ENCODE data around the gene ARHGAP4.

The ARHGAP4 gene

GRCh38 chrX:153876112-153876491 lies 50.0 kb downstream of the ARHGAP4 start:
- FAIRE-seq, result no peak
- no peak for DNase-seq (ENCODE audit: insufficient read length, low spot score)
- no peak for TF ChIP-seq POLR2A (IDR thresholded peaks at IDR 0.05; ENCODE audit: low read depth, low read length)

- FAIRE-seq (no peak), DNase-seq (ENCODE audit: insufficient read length, low spot score) (no peak)
- TF ChIP-seq POLR2A (IDR thresholded peaks at IDR 0.05; ENCODE audit: low read depth, low read length), result no peak
These were observed 50.5 kb downstream of the ARHGAP4 start for GRCh38 chrX:153875391-153876111.

- peak; percentile 20 for FAIRE-seq
- no peak for TF ChIP-seq POLR2A (IDR thresholded peaks at IDR 0.05; ENCODE audit: low read depth, low read length)
- DNase-seq (ENCODE audit: insufficient read length, low spot score), result no peak
These were observed 51.5 kb downstream of the ARHGAP4 start for GRCh38 chrX:153874366-153875125.

GRCh38 chrX:153874085-153874365 lies 52.0 kb downstream of the ARHGAP4 start:
- no peak for FAIRE-seq
- no peak for DNase-seq (ENCODE audit: insufficient read length, low spot score)
- TF ChIP-seq POLR2A (IDR thresholded peaks at IDR 0.05; ENCODE audit: low read depth, low read length), result no peak

- DNase-seq (ENCODE audit: insufficient read length, low spot score) (no peak), FAIRE-seq (no peak)
- TF ChIP-seq POLR2A (IDR thresholded peaks at IDR 0.05; ENCODE audit: low read depth, low read length), result no peak
These were observed 52.6 kb downstream of the ARHGAP4 start for GRCh38 chrX:153873282-153874084.

GRCh38 chrX:153871946-153872878 lies 53.9 kb downstream of the ARHGAP4 start:
- no peak for FAIRE-seq
- TF ChIP-seq POLR2A (IDR thresholded peaks at IDR 0.05; ENCODE audit: low read depth, low read length), result no peak
- DNase-seq (ENCODE audit: insufficient read length, low spot score), result no peak

- DNase-seq (ENCODE audit: insufficient read length, low spot score), result no peak
- FAIRE-seq, result no peak
- no peak for TF ChIP-seq POLR2A (IDR thresholded peaks at IDR 0.05; ENCODE audit: low read depth, low read length)
These were observed 54.6 kb downstream of the ARHGAP4 start for GRCh38 chrX:153871451-153871850.

- DNase-seq (ENCODE audit: insufficient read length, low spot score) (no peak), FAIRE-seq (no peak)
- no peak for TF ChIP-seq POLR2A (IDR thresholded peaks at IDR 0.05; ENCODE audit: low read depth, low read length)
These were observed 55.2 kb downstream of the ARHGAP4 start for GRCh38 chrX:153870791-153871360.

- FAIRE-seq (no peak), DNase-seq (ENCODE audit: insufficient read length, low spot score) (no peak)
- no peak for TF ChIP-seq POLR2A (IDR thresholded peaks at IDR 0.05; ENCODE audit: low read depth, low read length)
These were observed 55.8 kb downstream of the ARHGAP4 start for GRCh38 chrX:153870288-153870690.

- DNase-seq (ENCODE audit: insufficient read length, low spot score) (no peak), FAIRE-seq (no peak)
- no peak for TF ChIP-seq POLR2A (IDR thresholded peaks at IDR 0.05; ENCODE audit: low read depth, low read length)
These were observed 56.4 kb downstream of the ARHGAP4 start for GRCh38 chrX:153869473-153870287.

- FAIRE-seq (no peak), DNase-seq (ENCODE audit: insufficient read length, low spot score) (no peak)
- no peak for TF ChIP-seq POLR2A (IDR thresholded peaks at IDR 0.05; ENCODE audit: low read depth, low read length)
These were observed 57.2 kb downstream of the ARHGAP4 start for GRCh38 chrX:153868576-153869472.

Measured in H54 (cell line).